Rectal smooth muscle tissue (tissue), 1 donor: ENCODE measurements around the gene C1orf87.

Source experiments
- H3K27ac ChIP-seq: one replicate; pipeline ENCODE4 v1.7.0; 2013; ENCODE audit warnings: low read depth, low read length, inconsistent platforms
- H3K27me3 ChIP-seq: one replicate; pipeline ENCODE4 v1.7.0; 2013; ENCODE audit warnings: low read length; ENCODE audit not compliant: control insufficient read depth, insufficient read depth
- H3K36me3 ChIP-seq: one replicate; pipeline ENCODE4 v1.7.0; 2013; ENCODE audit warnings: low read length; ENCODE audit not compliant: control insufficient read depth, insufficient read depth
- H3K4me1 ChIP-seq: one replicate; pipeline ENCODE4 v1.7.0; 2013; ENCODE audit warnings: low read length; ENCODE audit not compliant: control insufficient read depth, insufficient read depth
- H3K4me3 ChIP-seq: one replicate; pipeline ENCODE4 v1.7.0; 2013; ENCODE audit warnings: low read length
- H3K9ac ChIP-seq: one replicate; pipeline ENCODE4 v1.7.0; 2013; ENCODE audit warnings: low read length

The C1orf87 gene

GRCh38 chr1:60073605-60074278 is at the start of gene C1orf87:
C1orf87 (minus strand) TSS chr1:60073770; CDS start chr1:60072643, 1,127 bp downstream.
- H3K27ac ChIP-seq: no peak within 1 kb of the TSS

GRCh38 chr1:60118085-60118484 is 44.5 kb upstream of the C1orf87 start:
- Histone ChIP-seq H3K36me3 (no peaks in the 10 kb centered on the region), H3K27me3 (no peaks in the 10 kb centered on the region), H3K9ac (no peak overlapping the region), H3K4me3 (no peak overlapping the region), H3K4me1 (peaks cover 2% of the 10 kb centered on the region), H3K27ac (no peak overlapping the region)

More at GRCh38 chr1:60073605-60074278, at the start of gene C1orf87:
- Histone ChIP-seq H3K36me3 (no peaks in the 10 kb centered on the region), H3K9ac (no peak within 1 kb of the TSS), H3K27me3 (peaks cover 6% of the 10 kb centered on the region), H3K4me1 (peaks cover 3% of the 10 kb centered on the region), H3K4me3 (no peak within 1 kb of the TSS)

GRCh38 chr1:60114745-60115318 is 41.3 kb upstream of the C1orf87 start:
- H3K4me3 ChIP-seq: no peak overlapping the region
- H3K36me3 ChIP-seq: no peaks in the 10 kb centered on the region

DNA sequence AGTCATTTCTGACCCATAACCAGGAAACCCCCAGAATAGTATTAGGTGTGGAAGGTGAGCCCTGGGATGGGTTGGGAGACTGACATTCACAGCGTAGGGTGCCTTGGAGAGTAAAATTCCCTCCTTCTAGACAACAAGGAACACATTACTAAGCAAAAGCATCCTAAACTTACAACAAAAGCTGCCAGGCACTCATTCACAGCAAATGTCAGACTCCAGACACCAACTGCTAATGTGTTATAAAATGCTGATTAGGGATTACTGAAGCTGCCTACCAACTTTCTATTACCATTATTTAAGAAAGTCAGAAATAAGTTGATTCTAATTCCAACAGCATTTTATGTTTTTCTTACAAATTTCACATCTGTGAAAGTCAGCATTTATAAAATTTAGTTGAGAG is 40.0 kb upstream of the C1orf87 start:
- H3K36me3 ChIP-seq: no peaks in the 10 kb centered on the region
- H3K27me3 ChIP-seq: no peaks in the 10 kb centered on the region
- no peak overlapping the region for H3K4me3 ChIP-seq
- H3K4me1 ChIP-seq: peaks cover 2% of the 10 kb centered on the region
- no peak overlapping the region for H3K9ac ChIP-seq
- no peak overlapping the region for H3K27ac ChIP-seq

More at GRCh38 chr1:60114745-60115318, 41.3 kb upstream of the C1orf87 start:
- peaks cover 2% of the 10 kb centered on the region for H3K4me1 ChIP-seq
- H3K9ac ChIP-seq: no peak overlapping the region
- H3K27ac ChIP-seq: no peak overlapping the region
- H3K27me3 ChIP-seq: no peaks in the 10 kb centered on the region

DNA sequence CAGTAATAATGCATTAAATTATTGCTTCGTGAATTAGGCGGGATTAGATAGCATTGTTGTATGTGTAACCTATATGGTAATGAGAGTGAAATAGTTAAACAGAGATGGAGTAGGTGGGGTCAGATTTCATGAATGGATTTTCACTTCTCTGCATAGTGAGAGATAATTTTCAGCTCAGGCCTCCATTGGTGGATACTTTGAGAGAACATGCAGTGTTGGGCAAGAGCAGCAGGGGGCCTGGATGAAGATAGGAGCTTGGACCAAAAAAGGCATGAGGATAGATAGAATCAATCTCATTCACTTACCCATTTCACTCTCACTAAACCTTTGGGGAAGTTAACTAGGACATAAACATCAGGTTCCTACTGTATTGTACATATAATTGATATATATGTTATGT is 39.5 kb upstream of the C1orf87 start:
- Histone ChIP-seq H3K27me3 (no peaks in the 10 kb centered on the region), H3K4me1 (no peaks in the 10 kb centered on the region), H3K4me3 (no peak overlapping the region), H3K27ac (no peak overlapping the region), H3K9ac (no peak overlapping the region), H3K36me3 (no peaks in the 10 kb centered on the region)

DNA sequence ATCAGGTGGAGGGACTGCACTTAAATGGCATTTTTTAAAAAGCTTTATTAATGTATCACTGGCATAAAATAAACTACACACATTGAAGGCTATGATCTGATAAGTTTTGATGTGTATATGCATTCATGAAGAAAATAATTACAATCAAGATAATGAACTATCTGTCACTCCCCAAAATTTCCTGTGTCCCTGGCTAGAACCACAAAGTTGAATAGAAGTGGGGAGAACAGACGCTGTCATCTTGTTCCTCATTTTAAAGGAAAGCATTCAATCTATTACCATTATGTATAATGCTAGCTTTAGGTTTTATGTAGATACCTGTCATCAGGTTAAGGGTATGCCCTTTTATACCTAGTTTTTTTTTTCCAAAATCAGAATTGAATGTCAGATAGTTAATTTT is 38.1 kb upstream of the C1orf87 start:
- H3K4me1 ChIP-seq: no peaks in the 10 kb centered on the region
- H3K36me3 ChIP-seq: no peaks in the 10 kb centered on the region
- H3K27me3 ChIP-seq: no peaks in the 10 kb centered on the region
- H3K27ac ChIP-seq: no peak overlapping the region
- no peak overlapping the region for H3K4me3 ChIP-seq
- no peak overlapping the region for H3K9ac ChIP-seq

- H3K27me3 ChIP-seq: no peaks in the 10 kb centered on the region
- no peaks in the 10 kb centered on the region for H3K4me1 ChIP-seq
- H3K4me3 ChIP-seq: no peak overlapping the region
- no peak overlapping the region for H3K27ac ChIP-seq
- H3K36me3 ChIP-seq: no peaks in the 10 kb centered on the region
- H3K9ac ChIP-seq: no peak overlapping the region
Observed at GRCh38 chr1:60111118-60111517, 37.5 kb upstream of the C1orf87 start.

- H3K27me3 ChIP-seq: no peaks in the 10 kb centered on the region
- H3K4me3 ChIP-seq: no peak overlapping the region
- no peak overlapping the region for H3K27ac ChIP-seq
- H3K4me1 ChIP-seq: no peaks in the 10 kb centered on the region
- H3K9ac ChIP-seq: no peak overlapping the region
- H3K36me3 ChIP-seq: no peaks in the 10 kb centered on the region
Observed at GRCh38 chr1:60108196-60108595, 34.6 kb upstream of the C1orf87 start.

- Histone ChIP-seq H3K4me1 (no peaks in the 10 kb centered on the region), H3K27me3 (no peaks in the 10 kb centered on the region), H3K36me3 (no peaks in the 10 kb centered on the region), H3K9ac (no peak overlapping the region), H3K4me3 (no peak overlapping the region), H3K27ac (no peak overlapping the region)
Observed at GRCh38 chr1:60103186-60103585, 29.6 kb upstream of the C1orf87 start.

- H3K27me3 ChIP-seq: no peaks in the 10 kb centered on the region
- no peaks in the 10 kb centered on the region for H3K4me1 ChIP-seq
- H3K4me3 ChIP-seq: no peak overlapping the region
- H3K36me3 ChIP-seq: no peaks in the 10 kb centered on the region
- no peak overlapping the region for H3K27ac ChIP-seq
- H3K9ac ChIP-seq: no peak overlapping the region
Observed at GRCh38 chr1:60102267-60103061, 28.9 kb upstream of the C1orf87 start.

DNA sequence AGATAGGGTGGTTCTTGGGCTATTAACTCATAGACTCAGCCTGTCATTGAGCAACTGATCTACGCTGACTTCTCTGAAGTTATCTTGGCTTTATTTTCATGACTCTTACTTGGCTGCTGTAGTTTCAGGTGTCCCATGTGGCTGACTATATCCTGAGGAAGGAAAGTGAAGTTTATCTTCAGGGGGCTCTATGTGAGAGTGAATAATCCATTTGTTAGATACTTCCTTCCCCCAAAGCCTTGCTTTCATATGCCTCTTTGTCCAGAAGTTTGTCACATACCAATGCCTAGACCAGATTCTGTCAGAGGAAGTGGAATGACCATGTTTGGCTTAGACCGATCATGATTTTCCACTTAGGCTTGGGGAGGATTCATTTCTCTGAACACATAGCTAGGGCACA is 27.9 kb upstream of the C1orf87 start:
- no peak overlapping the region for H3K4me3 ChIP-seq
- no peaks in the 10 kb centered on the region for H3K36me3 ChIP-seq
- no peak overlapping the region for H3K27ac ChIP-seq
- H3K4me1 ChIP-seq: no peaks in the 10 kb centered on the region
- no peaks in the 10 kb centered on the region for H3K27me3 ChIP-seq
- no peak overlapping the region for H3K9ac ChIP-seq

GRCh38 chr1:60091195-60091715 is 17.7 kb upstream of the C1orf87 start:
- Histone ChIP-seq H3K4me1 (no peaks in the 10 kb centered on the region), H3K4me3 (no peak overlapping the region), H3K27ac (no peak overlapping the region), H3K27me3 (no peaks in the 10 kb centered on the region), H3K9ac (no peak overlapping the region), H3K36me3 (no peaks in the 10 kb centered on the region)
